ENCODE results near the gene RFESD.

- TF ChIP-seq POU2F2 (IDR thresholded peaks at IDR 0.05; ENCODE audit: low read depth, low read length) (no peak), TAF1 (IDR thresholded peaks at IDR 0.05; ENCODE audit: low read depth, low read length) (no peak), POLR2A (IDR thresholded peaks at IDR 0.05; ENCODE audit: low read depth, low read length) (no peak), POLR2AphosphoS5 (IDR thresholded peaks at IDR 0.05; ENCODE audit: low read depth, low read length) (no peak), SPI1 (IDR thresholded peaks at IDR 0.05; ENCODE audit: low read depth, low read length) (no peak)
These were observed 21.1 kb downstream of the RFESD start for GRCh38 chr5:95667678-95668077.
